DND-41 (cell line): ENCODE measurements around the gene DOCK8.

ENCODE experiments used
- EZH2 ChIP-seq: IDR thresholded peaks from 3 replicates; pipeline ENCODE4 v1.6.1; 2012; ENCODE audit warnings: borderline replicate concordance, low read depth, mild to moderate bottlenecking, moderate library complexity, low read length, inconsistent platforms; ENCODE audit not compliant: severe bottlenecking
- TF ChIP-seq, protein P1 (sequence below): IDR thresholded peaks from 2 replicates; pipeline ENCODE4 v1.5.1; 2012; ENCODE audit warnings: borderline replicate concordance, low read length, moderate library complexity, mild to moderate bottlenecking; ENCODE audit not compliant: poor library complexity, severe bottlenecking; ENCODE audit errors: extremely low read depth

- TF ChIP-seq, protein P1, sequence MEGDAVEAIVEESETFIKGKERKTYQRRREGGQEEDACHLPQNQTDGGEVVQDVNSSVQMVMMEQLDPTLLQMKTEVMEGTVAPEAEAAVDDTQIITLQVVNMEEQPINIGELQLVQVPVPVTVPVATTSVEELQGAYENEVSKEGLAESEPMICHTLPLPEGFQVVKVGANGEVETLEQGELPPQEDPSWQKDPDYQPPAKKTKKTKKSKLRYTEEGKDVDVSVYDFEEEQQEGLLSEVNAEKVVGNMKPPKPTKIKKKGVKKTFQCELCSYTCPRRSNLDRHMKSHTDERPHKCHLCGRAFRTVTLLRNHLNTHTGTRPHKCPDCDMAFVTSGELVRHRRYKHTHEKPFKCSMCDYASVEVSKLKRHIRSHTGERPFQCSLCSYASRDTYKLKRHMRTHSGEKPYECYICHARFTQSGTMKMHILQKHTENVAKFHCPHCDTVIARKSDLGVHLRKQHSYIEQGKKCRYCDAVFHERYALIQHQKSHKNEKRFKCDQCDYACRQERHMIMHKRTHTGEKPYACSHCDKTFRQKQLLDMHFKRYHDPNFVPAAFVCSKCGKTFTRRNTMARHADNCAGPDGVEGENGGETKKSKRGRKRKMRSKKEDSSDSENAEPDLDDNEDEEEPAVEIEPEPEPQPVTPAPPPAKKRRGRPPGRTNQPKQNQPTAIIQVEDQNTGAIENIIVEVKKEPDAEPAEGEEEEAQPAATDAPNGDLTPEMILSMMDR = no peak
- no peak for TF ChIP-seq EZH2
Observed at GRCh38 chr9:254516-254915, 39.9 kb downstream of the DOCK8 start.
